Mesothelial cell of epicardium (in vitro differentiated cells): Measurements from ENCODE around the gene MLLT10. TPM values are rescaled to one million over a fixed set of nuclear protein-coding genes. Genes with fewer than 3 reads are reported as not detected.
"Not testable (repeated sequence)": the region's sequence is repeated elsewhere in the genome, so short reads cannot be mapped to it uniquely, and the experiment has no call there.

Experiments used
- DNase-seq, 2 experiments: peaks; one replicate each; pipeline ENCODE4 v3.0.0; 2021; ENCODE audit warnings: low spot score in 2 of 2; ENCODE audit not compliant: unreplicated experiment in 2 of 2
- H3K27ac Mint-ChIP-seq: 2 replicates; pipeline ENCODE4 v1.8.0; 2021; ENCODE audit warnings: mixed read lengths
- H3K27me3 Mint-ChIP-seq: 2 replicates; pipeline ENCODE4 v1.8.0; 2021; ENCODE audit warnings: low read depth, mixed read lengths
- H3K36me3 Mint-ChIP-seq: 2 replicates; pipeline ENCODE4 v1.8.0; 2021; ENCODE audit warnings: mixed read lengths
- H3K4me1 Mint-ChIP-seq: 2 replicates; pipeline ENCODE4 v1.8.0; 2021; ENCODE audit warnings: mixed read lengths
- H3K4me3 Mint-ChIP-seq: 2 replicates; pipeline ENCODE4 v1.8.0; 2021; ENCODE audit warnings: mild to moderate bottlenecking, moderate library complexity, mixed read lengths
- H3K9me3 Mint-ChIP-seq: 2 replicates; pipeline ENCODE4 v1.8.0; 2021; ENCODE audit warnings: mixed read lengths
- CTCF ChIP-seq: fragments of 200-600 bp; sonication (generic); IDR thresholded peaks from one replicate; pipeline ENCODE4 v1.5.0; 2021; ENCODE audit warnings: antibody characterized with exemption; ENCODE audit not compliant: unreplicated experiment
- total RNA-seq: library from RNA; stranded (reverse); gene quantifications from 3 replicates; pipeline ENCODE4 v1.2.1, GENCODE V29; 2021

MLLT10 gene
- total RNA-seq, 1 donor from 2014 or later = 62.5 TPM

- H3K27ac Mint-ChIP-seq = peak overlapping the region; percentile 23
- H3K27me3 Mint-ChIP-seq = no peaks in the 10 kb centered on the region
- H3K4me1 Mint-ChIP-seq = no peaks in the 10 kb centered on the region
- no peak for DNase-seq
- no peaks in the 10 kb centered on the region for H3K9me3 Mint-ChIP-seq
- H3K4me3 Mint-ChIP-seq = no peak overlapping the region
- no peak for TF ChIP-seq CTCF
- peaks cover 51% of the 10 kb centered on the region for H3K36me3 Mint-ChIP-seq
Measured at GRCh38 chr10:21552638-21553037, 18.6 kb downstream of the MLLT10 start.

- Mint-ChIP-seq H3K4me1 (no peaks in the 10 kb centered on the region), H3K27ac (peak overlapping the region; percentile 8)
Measured at GRCh38 chr10:21556527-21556926, 22.5 kb downstream of the MLLT10 start.

GRCh38 chr10:21558984-21559383 lies 25.0 kb downstream of the MLLT10 start:
- peaks cover 44% of the 10 kb centered on the region for H3K36me3 Mint-ChIP-seq
- H3K4me1 Mint-ChIP-seq, H3K27me3 Mint-ChIP-seq, DNase-seq, H3K9me3 Mint-ChIP-seq, H3K4me3 Mint-ChIP-seq, H3K27ac Mint-ChIP-seq: not testable (repeated sequence)

More at GRCh38 chr10:21556527-21556926, 22.5 kb downstream of the MLLT10 start:
- H3K27me3 Mint-ChIP-seq = no peaks in the 10 kb centered on the region
- H3K36me3 Mint-ChIP-seq = peaks cover 51% of the 10 kb centered on the region
- no peak for TF ChIP-seq CTCF
- H3K9me3 Mint-ChIP-seq = no peaks in the 10 kb centered on the region
- no peak overlapping the region for H3K4me3 Mint-ChIP-seq
- no peak for DNase-seq

GRCh38 chr10:21570761-21571521 lies 36.9 kb downstream of the MLLT10 start:
- Mint-ChIP-seq H3K36me3 (peaks cover 18% of the 10 kb centered on the region), H3K4me3 (no peak overlapping the region), H3K27ac (peak overlapping the region; percentile 60), H3K9me3 (no peaks in the 10 kb centered on the region), H3K27me3 (no peaks in the 10 kb centered on the region), H3K4me1 (peaks cover 14% of the 10 kb centered on the region)
- DNase-seq = no peak
- TF ChIP-seq CTCF = no peak

GRCh38 chr10:21572578-21572977 lies 38.5 kb downstream of the MLLT10 start:
- DNase-seq = no peak

GRCh38 chr10:21574514-21574913 lies 40.5 kb downstream of the MLLT10 start:
- DNase-seq, H3K4me3 Mint-ChIP-seq, H3K27me3 Mint-ChIP-seq, H3K9me3 Mint-ChIP-seq: not testable (repeated sequence)
- H3K4me1 Mint-ChIP-seq = peaks cover 28% of the 10 kb centered on the region
- peaks cover 15% of the 10 kb centered on the region for H3K36me3 Mint-ChIP-seq
- H3K27ac Mint-ChIP-seq = peak overlapping the region; percentile 34

More at GRCh38 chr10:21572578-21572977, 38.5 kb downstream of the MLLT10 start:
- no peak overlapping the region for H3K4me3 Mint-ChIP-seq
- peaks cover 14% of the 10 kb centered on the region for H3K4me1 Mint-ChIP-seq
- peak overlapping the region; percentile 77 for H3K27ac Mint-ChIP-seq
- peaks cover 15% of the 10 kb centered on the region for H3K36me3 Mint-ChIP-seq
- peaks cover 4% of the 10 kb centered on the region for H3K9me3 Mint-ChIP-seq
- no peaks in the 10 kb centered on the region for H3K27me3 Mint-ChIP-seq
- TF ChIP-seq CTCF = no peak

- H3K36me3 Mint-ChIP-seq = peaks cover 17% of the 10 kb centered on the region
- peaks cover 15% of the 10 kb centered on the region for H3K9me3 Mint-ChIP-seq
- H3K4me3 Mint-ChIP-seq = no peak overlapping the region
- DNase-seq = no peak
- peaks cover 20% of the 10 kb centered on the region for H3K4me1 Mint-ChIP-seq
- no peaks in the 10 kb centered on the region for H3K27me3 Mint-ChIP-seq
- TF ChIP-seq CTCF = no peak
- peak overlapping the region; percentile 70 for H3K27ac Mint-ChIP-seq
Measured at GRCh38 chr10:21579291-21579690, 45.3 kb downstream of the MLLT10 start.

- Mint-ChIP-seq H3K4me1 (peaks cover 20% of the 10 kb centered on the region), H3K27ac (peak overlapping the region; percentile 19), H3K9me3 (peaks cover 15% of the 10 kb centered on the region), H3K36me3 (peaks cover 25% of the 10 kb centered on the region)
- not testable (repeated sequence) for H3K27me3 Mint-ChIP-seq, H3K4me3 Mint-ChIP-seq, DNase-seq
Measured at GRCh38 chr10:21581421-21581834, 47.4 kb downstream of the MLLT10 start.
